HT1080 (cell line): ENCODE data around the gene SH2D7. TPM values are rescaled to one million over a fixed set of nuclear protein-coding genes. Genes with fewer than 3 reads are reported as not detected.

Source experiments
- DNase-seq: peaks from one replicate; pipeline ENCODE4 v3.0.0-alpha.2; 2015; ENCODE audit warnings: low read depth
- total RNA-seq: library from RNA; depleted of rRNA; stranded (reverse); fragments of >200 nt; shearing (Covaris generic); gene quantifications from 2 replicates; pipeline ENCODE4 v1.2.3, GENCODE V29; 2014

Gene SH2D7
- total RNA-seq, 1 experiment from 2014 or later = not detected

DNA sequence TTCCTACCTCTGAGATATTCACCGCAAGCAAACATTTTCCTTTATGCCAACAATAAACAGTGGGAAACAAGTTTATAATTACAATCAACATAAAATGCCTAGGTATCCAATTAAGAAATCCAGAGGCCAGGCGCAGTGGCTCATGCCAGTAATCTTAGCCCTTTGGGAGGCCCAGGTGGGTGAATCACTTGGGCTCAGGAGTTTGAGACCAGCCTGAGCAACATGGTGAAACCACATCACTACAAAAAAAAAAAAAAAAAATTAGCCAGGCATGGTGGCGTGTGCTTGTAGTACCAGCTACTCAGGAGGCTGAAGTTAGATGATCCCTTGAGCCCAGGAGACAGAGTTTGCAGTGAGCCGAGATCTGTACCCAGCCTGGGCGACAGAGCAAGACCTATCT, 32.1 kb upstream of the SH2D7 start:
- no peak for DNase-seq

GRCh38 chr15:78061963-78062427, 30.4 kb upstream of the SH2D7 start:
- peak; percentile 51 for DNase-seq

DNA sequence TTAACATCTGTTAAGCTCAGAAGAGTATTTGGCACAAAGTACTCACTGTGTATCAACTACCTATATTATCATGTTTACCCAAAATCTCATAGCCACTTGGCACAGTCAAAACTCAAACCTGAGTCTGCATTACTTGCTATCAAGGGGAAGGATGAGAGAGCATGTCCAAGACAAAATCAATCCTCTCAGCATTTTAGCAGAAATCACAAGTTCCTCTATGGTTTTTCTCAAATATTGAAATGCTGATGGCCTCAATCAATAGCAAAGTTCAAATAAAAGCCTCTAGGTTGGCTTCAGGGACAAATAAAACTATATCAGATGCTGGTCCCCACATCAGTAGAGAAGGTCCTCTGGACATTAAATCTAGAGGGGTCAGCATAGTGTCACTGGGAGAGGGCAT, 29.1 kb upstream of the SH2D7 start:
- DNase-seq = no peak

- DNase-seq = no peak
These were observed 28.4 kb upstream of the SH2D7 start for GRCh38 chr15:78063970-78064385.

DNA sequence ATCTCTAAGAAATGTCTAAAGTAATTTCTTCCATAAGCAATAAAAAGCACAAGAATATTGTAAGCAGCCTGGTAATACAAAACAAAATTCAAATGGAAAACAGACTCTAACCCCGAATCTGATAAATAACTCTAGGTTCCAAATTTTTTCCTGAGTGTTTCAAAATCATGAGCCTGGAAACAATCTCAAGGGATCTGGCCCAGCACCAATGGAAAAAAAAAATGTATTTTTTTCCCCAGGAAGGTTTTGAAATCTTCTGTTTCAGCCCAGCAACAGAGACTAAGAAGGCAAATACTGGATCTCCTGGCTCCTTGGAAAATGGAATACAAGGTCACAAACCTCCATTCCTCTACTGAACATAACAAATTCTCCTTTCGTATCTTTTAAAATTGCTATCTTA, 27.8 kb upstream of the SH2D7 start:
- DNase-seq = no peak

DNA sequence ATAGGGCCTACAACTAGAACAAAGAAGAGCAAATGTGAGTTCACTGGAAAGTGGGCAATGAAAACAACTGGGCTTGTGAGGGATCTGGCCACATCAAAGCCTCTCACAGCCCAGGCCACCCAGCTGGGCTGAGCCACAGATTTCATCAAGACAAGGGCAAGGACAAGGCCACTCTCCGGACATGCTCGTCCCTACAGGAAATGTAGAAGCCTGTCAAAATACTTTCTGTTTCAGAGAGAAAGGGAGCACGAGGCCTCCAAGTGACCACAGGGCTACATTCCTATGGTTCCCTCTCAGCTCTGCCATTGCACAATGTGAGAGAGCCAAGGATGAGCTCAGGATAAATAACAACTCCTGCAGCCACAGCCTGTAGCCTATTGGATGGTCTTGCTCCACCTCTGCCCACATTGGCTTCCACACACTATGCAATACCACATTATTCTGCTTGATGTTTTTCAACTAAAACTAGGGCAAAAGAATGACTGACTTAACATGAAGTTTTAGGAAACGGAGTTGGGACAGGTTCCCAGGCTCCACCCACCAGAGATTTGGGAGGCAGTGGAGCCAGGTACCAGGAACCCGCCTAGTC, 27.0 kb upstream of the SH2D7 start:
- DNase-seq = peak; percentile 92

DNA sequence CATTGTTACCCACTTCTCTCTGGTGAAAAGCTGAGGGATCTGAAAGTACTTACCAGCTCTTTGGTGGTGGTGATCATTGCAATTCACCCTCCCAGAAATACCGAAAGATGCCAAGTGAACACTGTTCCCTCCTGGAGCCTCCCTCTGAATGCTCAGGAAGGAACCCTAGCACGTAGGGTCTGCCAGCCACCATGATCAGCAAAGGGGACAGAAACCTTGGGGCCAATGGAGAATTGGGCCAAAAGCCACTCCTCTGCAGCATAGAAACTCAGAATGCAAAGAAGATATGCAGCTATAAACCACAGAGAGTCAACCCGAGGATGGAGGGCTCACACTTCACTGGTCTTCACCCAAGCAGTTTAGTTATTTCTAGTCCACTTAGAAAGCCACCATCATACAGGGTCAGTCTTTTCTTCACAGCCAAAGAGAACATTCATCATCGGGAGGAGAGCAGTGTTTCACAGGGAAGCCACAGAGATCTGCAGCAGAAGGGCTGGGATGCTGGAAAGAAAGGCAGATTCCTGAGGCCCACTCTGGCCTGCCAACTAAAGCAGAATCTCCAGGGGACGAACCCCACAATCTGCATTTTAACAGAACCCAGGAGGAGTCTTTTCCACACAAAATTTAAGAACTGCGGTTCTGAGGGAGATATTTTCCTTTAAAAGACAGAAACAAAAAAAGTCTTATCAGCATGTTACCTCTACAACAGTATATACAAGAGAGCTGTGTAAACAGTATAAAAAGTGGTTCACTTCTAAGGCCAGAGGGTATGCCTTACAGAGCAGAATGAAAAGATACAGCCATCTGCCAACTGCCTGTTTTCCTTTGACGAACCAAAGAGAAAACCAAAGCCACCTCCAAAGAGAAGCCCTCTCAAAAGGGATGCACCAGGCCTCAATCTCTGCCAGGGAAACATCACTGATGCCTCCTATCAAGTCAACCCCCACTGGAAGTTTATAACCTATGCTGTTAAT, 26.1 kb upstream of the SH2D7 start:
- DNase-seq = no peak

GRCh38 chr15:78067328-78068228, 24.8 kb upstream of the SH2D7 start:
- DNase-seq = no peak

DNA sequence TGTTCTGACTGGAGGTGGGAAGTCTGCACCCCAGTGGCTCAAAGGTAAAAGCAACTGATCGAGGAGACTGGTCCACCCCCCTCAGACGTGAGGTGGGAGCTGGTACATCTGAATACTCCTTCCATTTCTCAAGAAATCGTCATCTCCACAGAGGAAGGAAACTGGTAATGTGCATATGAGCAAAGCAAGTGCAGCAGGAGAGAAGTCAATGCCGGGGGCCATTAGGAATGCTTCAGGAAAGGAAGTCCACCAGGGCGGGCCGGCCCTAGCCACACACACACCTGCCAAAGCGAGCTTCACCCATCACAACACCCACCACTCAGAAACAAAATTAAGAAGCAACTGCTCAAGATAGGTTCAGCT, 23.3 kb upstream of the SH2D7 start:
- DNase-seq = no peak

DNA sequence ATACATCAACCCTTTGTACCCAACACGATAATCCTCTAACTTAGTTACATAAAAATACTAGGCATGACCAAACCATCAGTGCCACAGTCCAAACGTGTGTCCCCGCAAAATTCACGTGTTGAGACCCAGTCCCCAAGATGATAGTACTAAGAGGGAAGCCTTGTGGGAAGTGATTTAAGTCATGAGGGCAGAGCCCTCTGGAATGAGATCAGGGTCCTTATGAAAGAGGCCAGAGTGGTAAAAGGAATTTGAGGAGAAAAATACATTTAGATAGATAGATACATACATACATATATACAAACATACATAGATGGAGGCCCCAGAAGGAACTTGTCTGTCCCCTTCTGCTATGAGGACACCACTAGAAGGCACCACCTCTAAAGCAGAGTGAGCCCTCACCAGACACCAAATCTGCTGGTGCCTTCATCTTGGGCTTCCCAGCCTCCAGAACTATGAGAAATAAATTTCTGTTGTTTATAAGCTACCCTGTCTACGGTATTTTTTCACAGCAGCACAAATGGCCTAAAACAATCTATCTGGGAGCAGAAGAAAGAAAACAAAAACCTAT, 22.8 kb upstream of the SH2D7 start:
- no peak for DNase-seq

DNA sequence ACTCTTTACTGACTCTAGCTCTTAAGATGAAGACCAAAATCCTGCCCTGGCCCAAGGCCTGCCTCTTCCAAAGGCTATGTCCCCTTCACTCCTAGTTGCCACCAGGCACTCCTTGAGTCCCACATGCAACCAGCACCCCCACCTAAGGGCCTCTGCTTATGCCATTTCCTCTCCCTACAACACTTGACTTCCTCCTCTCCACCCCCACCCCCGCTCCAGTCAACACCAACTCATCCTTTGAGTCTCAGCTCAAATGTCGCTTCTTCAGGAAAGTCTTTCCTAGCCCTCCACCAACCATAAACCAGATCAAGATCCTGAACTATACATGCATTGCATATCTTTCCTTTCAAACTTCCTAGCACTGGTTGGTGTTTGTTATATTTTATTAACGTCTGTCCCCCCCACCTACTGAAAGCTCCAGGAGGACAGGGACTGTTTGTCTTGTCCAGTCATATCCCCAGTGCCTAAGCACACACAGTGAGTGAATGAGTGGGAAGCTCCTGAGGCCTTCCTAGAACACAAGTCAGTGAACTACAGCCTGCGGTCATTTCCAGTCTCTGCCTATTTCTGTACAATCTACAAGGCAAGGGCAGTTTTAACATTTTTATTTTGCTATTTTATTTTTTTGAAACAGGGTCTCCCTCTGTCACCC, 22.2 kb upstream of the SH2D7 start:
- DNase-seq = peak; percentile 69

GRCh38 chr15:78071383-78071782, 21.0 kb upstream of the SH2D7 start:
- DNase-seq = no peak

- no peak for DNase-seq
These were observed 20.1 kb upstream of the SH2D7 start for GRCh38 chr15:78072080-78072892.

DNA sequence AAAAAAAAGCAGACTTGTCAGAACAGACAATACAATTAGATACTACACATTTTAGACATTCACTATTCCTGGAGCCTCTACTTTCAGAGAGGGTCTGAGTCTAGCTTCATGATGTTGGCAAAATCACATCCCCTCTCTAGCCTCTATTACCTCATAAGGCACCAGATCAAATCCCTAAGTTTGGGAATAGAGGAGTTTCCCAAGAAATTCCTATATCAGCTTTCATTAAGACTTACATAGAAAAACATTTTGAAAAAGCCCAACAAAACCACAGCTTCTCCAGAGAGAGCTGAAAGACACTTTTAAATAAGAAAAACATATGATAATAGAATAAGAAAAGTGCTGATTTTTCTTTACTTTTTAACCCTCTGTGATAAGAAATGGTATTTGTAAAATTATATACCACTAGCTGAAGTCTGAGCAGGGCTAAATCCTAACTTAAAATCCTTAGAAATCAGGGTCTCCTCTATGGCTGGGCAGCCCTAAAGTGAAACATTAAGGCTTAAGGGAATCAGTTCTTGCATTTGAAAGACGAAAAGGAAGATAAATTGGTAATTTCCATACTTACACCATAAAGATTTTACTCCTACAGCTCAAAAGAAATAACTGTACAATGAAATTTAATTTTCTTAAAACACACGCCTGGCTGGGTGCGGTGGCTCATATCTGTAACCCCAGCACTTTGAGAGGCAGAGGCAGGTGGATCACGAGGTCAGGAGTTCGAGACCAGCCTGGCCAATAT, 19.1 kb upstream of the SH2D7 start:
- DNase-seq = no peak

DNA sequence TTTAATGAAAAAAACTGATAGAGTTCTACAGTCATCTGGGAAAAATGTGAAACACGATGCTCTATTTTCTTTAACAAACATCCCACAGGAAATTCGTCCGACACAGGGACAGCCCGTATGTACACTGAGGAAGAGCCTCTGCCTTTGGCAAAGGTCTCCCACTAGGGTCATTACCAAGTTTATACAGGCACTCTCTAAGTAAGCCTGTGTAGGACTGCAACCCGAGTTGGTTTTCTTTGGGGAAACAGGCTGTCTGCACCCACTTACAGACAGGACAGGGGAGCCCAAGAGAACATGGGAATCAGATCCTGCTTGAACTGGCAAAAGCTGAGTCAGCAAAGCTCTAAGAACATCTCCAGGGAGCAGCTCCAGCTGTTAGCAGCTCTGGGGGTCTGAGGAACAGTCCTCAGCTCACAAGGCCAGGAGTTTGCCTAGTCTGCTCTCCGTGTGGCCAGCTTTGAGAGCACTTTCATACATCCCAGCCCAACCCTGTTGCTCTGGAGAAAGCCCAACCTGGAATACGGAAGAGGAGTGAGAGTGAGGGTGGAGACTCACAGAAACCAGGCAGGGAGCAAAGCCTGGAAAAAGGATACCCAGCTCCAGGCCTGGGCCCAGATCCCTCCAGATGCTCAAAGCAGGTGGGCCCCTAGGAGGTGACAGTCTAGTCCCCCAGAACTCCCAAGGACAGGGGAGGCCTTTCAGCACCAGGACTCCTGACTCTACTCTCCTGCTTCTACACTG, 16.7 kb upstream of the SH2D7 start:
- DNase-seq = peak; percentile 84

DNA sequence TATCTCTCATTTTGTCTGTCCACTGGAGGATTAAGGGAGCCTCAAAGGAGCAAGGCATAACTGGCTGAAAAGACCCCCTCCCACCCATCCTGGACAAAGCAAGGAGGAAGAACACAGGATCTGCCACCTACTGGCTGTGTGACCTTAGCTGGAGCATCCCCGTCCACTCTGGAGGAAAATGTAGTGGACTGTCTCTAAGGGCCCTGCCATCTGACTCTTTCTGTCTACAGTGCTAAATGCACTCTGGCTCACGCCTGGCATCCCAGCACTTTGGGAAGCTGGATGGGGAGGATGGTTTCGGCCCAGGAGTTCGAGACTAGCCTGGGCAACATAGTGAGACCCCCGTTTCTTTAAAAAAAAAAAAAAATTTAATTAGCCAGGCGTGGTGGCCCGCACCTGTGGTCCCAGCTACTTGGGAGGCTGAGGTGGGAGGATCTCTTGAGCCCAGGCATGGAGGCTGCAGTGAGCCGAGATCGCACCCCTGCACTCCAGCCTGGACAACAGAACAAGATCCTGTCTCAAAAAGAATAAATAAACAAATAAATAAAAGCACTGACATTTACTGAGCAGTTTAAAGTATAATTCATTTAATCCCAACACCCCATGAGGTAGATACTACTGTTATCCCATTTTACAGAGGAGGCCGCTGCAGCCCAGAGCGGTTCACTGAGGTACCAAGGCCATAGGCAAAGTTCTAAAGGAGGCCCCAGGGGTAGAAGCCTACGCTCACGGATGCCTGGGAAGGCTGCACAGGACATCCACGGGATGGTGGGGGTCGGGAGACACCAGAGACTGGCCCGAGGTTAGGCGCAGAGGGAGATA, 15.9 kb upstream of the SH2D7 start:
- no peak for DNase-seq

DNA sequence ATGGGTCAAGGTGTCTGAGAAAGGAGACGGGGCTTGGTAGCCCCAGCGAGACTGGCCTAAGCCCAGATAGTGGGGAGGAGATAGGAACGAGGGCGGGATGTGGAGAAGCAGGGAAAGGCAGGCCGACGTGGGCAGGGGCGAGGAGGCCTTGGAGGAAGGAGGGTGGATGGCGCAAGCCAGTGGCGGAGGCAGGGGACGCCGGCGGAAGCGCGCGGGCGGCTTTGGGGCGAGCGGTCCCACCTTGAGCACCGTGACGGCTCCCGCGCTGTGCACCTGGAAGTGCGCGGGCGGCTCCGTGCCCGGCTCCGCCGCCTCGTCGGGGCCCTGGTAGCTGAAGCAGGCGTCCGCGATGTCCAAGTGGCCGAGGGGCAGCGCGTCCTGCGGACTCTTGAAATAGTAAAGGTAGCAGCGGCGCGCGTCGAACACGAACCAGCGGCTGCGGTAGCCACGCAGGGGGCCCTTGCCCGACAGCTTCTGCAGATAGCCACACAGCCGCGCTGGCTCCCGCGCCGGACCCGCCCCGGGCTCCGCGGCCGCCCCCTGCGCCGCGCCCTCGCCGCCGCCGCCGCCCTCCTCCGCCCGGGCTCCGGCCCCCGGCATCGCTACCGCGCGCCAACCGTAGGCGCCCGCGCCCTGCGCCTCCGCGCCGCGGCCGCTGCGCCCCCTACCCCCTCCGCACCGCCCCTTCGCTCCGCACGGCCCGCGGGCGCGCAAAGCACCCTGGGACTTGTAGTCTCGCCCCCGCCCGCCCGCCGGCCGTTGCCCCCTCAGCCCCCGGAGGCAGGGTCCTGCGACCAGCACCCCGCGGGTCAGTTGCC, 15.1 kb upstream of the SH2D7 start, which contains the start of gene TBC1D2B:
Gene TBC1D2B (minus strand): TSS at position 659 of the 818 bp plus-strand sequence. CDS start 59 bp downstream, at position 600.
- DNase-seq = peak; percentile 40
